8988T (cell line): ENCODE results near the gene ADAMTS5.

Experiments used
- DNase-seq: peaks from one replicate; pipeline ENCODE4 v3.0.0; 2011

ADAMTS5 gene

DNA sequence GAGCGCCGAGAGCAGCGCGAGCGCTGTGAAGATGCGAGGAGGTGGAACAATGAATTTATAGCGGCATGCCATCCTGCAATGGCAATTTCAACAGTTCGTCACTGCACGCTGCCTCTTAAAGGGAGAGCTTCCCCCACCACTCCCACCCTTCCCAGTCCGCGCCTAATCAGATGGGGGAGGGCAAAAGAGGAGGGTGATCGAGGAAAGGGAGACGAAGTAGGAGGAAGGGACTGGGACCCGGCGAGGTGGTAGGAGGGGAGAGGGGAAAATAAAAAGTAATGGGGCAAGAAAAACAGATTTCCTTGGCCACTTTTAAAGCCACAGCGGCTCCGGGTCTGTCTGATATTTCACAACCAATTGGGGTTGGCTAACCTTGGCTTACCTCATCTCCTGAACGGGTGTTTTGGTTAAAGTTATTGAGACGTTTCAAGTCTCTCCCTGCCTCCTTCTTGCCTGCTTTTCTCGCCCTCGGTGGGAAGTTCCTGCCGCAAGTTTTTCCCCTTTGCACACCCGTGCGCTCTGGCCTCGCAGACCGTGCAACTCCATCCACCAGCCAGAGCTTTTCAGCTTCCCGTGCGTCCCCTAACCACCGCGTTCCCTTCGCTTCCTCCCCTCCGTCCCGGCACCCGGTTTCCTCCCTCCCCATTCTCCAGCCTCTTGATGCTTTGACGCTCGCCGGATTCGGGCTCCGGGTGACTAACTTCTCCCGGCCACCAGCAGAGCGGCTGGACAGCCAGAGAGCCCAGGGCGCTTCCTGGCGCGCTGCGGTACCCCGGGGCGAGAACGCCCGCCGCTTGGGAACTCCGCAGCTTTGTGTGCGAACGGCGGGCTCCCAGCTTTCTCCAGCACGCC is at the start of gene ADAMTS5:
Gene ADAMTS5, minus strand, starts transcription at position 27 of the 852 bp plus-strand sequence. CDS start 697 bp downstream, outside the sequence.
- DNase-seq, result peak; percentile 27

DNA sequence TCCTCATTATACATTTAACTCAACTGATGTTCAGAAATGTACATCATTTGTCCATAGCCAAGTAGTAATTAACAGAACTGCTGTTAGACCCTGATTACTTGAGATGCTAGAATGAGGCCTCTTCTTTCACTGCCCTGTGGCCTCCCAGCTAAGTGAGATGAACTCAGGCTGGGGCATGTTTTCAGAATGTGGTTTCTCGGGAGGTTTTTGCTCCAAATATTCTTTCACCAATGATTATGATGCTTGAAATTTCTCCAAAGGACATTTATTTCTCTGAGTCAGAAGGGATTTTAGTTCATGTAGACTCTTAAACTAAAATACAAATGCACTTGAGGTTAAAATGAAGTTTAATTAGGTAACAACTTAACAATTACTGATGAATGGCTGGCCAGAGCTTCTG is 34.6 kb upstream of the ADAMTS5 start:
- no peak for DNase-seq

DNA sequence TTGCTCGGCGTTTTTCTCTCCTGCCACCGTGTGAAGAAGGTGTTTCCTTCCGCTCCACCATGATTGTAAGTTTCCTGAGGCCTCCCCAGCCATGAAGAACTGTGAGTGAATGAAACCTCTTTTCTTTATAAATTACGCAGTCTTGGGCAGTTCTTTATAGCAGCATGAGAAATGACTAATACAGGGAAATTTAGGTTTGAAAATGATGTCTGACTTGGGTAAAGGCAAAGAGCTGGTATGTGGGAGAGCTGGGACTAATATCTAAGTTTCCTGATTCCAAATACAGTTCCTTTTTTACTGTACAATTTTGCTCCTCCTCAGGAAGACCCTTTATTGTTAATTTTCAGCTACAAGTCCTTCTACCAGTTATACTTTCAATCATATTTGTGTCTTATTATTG is 16.7 kb upstream of the ADAMTS5 start:
- DNase-seq, result no peak

DNA sequence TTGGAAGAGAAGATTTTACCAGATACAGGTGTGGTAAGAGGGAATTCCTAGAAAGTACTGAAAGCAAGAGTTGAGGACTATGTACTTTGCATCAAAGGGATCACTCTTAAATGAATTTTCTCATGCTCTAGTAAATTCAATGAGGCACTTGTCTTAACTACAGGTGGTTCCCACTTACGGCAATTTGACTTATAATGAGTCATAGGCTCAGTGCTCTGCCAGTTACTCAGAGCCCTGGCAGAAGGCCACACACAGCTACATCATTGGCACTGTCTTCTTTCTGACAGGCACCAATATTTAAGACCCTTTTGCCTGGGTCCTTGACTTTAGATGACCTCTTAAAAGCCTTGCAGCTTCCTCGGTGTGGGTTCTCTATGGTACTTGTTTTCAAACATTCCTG is 15.9 kb upstream of the ADAMTS5 start:
- DNase-seq, result no peak

DNA sequence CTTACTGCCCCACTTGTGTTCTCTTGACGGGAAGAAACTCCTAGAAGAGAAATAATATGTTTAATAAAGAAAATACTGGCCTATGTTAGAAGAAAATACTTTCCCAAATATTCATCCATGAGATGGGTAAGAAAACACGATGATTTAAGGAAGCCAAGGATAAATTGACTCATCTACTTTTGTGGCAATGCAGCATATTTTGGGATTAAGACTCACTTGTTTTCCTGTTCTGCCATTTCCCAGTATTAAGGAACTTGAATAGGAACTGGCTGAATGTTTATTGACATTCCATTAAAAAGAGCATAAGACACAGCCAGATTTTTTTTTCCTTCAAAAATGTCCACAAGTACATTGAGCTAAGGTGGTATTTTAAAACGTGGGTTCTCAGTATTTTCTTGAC is 10.9 kb upstream of the ADAMTS5 start:
- DNase-seq, result no peak

DNA sequence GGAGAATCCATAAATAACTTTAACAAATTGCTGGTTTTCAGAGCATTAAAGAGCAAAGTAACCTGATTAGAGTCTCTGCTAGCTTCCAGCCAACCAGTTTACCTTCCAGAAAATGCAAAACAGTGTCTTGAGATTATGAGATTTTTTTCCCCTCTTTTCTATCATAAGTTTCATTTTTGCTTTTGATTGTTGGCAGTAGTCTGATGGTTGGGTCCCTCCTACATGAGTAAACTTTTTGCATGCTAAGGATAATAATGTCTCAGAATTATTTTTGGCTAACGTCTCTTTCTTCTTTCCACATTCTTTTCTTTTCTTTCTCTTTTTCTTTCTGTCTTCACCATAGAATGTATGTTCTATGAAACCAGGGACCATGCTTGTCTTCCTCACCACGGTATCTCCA is 6.3 kb upstream of the ADAMTS5 start:
- DNase-seq, result no peak

DNA sequence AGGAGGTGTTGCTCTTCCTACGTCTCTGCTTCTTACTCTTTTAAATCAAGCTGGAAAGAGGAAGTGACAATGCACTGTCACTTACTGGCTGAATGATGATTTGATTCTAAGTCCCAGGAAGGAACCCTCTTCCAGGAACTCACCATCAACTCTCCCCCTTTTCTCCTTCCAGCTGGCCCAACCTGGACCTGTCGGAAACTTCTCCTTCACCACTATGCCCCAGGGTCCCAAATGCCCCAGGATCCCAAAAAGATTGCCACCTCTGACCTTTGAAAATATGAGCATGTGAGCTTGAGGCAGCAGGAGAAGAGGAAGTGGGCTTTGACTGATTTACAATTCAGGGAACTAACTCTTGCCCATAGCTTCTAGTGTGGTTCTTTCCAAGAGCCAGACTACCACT is 5.3 kb upstream of the ADAMTS5 start:
- no peak for DNase-seq

DNA sequence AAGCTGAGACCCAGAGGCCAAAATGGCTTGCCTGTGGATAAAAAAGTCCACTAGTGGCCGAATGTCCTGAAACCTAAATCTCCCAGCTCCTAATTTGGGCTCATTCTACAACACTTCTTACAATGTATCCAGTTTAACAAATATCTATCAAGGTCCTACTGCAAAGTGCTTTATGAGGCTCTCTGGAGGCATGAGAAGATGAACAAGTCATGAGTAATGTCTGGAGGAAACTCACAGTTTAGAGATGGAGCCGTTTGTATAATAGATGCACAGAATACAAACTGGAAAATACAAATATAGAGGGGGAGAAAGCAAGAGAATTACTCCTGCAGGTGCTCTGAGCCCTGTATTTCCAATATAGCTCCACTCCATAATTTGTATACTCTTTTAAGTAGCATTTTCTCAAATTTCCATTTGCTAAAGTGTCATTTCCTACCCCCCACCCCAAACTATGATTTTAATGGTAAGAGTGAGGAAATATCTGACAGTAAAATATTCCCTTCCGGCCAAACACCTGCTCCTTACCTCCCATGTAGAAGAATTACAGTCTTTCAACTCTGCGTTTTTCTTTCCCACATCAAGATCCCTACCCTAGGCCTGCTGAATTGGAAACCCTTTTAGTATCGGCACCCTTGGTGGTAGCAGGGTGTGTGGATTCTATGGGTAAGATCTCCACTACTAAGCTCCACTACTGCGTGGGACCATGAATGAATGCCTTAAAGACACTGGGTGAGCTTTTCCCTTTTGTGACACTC is 3.3 kb upstream of the ADAMTS5 start:
- no peak for DNase-seq

DNA sequence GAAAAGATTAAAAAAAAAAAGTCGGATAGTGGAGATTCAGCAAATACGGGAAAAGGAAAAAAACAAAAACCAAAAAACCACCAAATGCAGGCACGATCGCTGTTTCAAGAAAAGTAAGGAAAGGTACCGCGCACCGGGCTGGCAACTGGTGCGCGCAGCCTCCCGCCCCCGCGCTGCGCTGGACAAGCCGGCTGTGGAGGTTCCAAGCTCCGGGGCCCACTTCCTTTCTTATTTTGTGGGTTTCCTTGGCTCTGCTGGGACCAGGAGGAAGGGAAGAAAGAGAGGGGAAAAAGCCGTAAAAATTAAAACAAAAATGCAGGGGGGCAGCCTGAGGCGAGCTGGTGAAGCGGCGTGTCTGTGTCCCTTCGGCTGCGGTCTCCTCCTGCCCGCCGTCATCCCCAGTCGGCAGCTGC is 233 bp downstream of the ADAMTS5 start:
- DNase-seq, result peak; percentile 14

DNA sequence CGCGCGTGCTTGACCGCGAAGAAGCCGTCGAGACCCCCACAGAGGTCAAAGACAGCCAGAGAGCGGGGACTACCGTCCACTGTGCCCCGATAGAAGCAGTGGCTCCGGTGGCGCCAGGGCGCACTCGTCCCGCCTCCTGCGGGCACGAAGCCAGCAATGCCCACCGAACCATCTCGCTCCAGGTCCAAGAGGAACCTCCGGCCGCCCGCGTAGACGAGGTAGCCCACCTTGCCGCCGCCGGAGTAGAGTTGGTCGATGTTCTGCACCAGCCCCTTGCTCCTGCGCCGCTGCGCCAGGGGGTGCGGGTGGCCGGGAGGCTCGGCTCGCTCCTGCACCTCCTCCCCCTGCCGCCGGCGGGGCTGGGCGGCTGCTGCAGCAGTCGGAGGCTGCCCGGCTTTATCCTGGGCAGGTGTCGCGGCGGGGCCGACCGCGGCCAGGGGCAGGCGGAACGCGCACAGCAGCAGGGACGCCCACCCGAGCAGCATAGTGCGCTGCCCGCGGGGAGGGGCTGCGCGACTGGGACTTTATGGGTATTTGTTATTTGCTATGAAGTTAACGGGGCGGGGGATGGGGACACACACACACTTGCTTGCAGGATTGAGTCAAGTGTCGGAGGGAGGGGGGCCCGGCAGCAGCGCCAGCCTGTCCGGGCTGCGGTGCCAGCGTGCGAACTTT is 844 bp downstream of the ADAMTS5 start:
- no peak for DNase-seq

DNA sequence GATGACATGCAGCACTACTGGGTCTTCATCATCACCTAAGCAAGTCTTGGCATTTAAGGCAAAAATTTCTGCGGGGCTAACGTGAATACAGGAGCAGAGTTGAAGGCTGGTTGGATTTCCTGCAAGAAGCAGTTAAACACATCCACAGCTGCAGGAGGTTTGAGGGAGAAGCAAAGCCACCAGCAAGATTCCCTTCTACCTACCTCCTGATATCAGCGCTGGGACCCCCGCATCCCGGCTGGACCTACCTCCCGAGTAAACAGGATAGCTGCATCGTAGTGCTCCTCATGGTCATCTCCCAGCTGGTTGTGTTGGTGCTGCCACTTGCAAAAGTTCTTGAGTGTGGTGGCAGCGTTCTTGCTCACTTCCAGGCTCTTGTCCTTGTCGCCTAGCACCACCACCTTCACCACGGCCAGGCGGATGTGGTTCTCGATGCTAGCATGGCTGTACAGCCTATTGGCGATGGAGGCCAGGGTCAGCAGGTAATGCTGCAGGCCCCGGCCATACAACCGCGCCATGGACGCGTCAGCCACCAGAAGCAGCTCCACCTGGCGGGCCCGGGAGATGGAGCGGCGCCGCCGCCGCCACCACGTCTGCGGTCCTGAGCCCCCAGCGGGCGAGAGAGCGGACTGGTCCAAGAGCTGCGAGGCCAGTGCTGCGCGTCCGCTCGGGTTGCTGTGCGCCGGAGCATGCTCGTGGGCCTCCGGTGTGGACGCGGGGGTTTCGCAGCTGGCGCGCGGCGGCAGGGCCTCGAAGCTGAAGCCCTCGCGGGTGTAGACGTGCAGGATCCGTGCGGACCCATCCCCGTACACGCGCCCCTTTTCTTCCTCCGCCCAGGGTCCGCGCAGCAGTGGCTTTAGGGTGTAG is 1.6 kb downstream of the ADAMTS5 start:
- DNase-seq, result no peak

DNA sequence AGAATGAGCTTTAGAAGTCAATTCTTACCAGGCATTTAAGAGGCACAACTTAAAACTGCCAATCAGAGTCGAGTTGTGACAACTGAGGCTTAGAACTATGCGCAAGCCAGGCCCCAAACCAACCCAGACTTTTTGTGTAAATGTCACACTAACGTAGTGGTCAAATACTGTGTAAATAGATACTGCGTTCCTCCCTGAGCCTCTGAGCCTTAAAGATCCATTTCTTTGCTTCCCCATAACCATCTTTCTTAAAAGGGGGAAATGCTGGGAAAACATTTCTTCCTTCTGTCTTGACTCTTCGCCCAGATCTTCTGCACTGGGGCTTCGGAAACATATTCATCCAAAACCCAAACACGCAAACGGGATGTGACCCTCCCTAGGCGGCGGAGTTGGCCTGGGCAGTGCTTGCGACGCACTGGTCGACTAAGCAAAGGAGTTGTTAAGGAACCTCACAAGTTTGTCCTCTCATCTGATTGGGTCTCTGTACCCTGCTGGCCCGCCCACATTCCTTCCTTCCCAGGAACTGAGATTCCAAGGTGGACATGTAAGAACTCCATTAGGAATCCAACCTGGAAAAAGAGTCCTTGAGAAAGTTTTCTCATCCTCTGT is 2.6 kb downstream of the ADAMTS5 start:
- peak; percentile 8 for DNase-seq

DNA sequence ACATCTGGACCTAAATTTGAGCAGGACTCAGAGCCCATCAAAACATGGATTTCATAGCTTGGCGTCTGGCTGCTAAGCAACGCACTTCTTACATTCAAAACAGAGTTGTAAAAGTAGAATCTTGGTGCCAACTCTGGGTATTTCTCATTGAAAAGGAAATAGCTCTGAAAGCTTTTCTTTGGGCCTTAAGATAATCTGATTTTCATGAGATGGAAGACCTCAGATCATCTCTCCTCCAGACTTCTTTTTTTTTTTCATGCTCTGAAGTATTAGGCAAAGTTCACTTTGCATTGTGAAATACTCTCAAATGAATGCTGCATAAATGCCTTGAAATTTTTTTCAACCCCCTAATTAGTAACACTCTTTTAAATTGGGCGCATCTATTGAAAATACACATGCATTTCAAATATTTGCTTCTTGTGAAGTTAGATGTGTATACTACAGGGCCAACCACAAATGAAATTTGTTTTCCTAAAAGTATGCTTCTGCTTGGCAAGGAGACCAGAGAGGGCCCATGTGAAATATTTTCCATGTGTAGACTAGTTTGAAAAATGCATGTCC is 4.2 kb downstream of the ADAMTS5 start:
- DNase-seq, result no peak

DNA sequence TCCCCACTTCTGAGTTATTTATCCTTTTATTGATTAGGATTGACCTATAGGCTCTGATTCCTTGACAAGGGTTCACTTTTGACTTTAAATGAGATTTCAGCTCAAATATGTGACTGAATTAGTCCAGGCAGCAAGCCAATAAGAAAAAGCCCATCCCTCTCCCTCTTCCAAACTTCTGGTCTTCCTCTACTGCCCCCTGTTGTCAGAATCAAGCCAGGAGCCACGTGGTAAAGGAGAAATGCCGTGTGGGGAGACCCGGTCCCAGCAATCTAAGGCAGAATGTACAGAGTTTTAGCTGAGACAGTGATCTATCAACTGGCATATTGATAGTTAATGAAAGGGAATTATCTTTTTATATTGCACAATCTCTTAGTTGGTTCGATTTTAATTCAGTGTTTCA is 5.2 kb downstream of the ADAMTS5 start:
- no peak for DNase-seq

DNA sequence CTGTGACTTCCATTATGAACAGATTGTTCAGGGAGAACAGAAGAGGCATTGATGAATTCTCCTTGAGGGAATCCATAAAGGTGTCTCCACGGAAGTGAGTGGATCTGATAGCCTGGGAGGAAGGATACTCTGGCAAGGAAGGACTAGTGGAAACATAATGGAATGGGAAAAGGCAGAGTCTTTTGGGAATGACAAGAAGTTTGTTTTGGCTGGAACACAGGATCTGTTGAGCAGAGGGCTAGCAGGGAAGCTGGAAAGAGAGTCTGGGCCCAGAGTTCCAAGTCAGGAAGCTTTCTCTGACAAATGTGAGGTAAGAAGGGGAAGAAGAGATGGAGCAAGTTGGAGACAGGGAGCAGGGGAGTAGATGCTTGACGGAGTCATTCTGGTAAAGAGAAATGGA is 8.1 kb downstream of the ADAMTS5 start:
- DNase-seq, result no peak

DNA sequence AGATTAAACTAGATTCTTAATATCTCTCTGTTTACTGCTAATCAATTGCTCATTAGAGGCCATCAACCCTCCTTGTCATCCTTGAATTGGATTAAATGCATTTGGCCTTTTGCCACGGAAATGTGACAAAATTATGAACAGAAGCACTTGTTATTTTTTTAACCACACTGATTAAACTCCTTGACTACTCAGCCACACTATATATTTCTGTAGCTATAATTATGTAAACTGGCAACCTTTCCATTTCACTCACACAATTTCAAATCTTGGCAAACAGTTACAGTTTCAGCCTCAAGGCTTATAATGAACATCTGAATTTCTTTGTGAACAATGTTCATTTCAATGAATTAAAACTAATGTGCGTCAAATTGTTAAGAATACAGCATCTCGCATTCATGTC is 10.1 kb downstream of the ADAMTS5 start:
- DNase-seq, result no peak

DNA sequence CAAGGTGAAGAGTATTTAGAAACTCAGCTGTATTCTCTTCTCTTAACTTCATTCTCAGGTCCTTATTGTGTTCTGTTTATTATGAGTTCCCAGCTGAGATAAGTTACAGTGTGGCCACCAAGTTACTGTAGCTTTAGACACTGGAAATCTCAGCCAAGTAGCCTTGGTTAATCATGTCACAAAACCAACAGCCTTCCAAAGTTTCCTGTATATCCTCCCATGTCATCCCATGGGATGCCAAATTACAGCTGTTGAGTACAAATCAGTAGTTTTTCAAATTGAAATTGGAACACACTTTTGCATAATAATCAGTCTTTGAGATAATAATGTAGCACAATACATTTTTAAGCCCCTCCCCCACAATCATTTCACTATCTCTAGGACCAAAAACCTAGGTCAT is 10.7 kb downstream of the ADAMTS5 start:
- DNase-seq, result no peak

DNA sequence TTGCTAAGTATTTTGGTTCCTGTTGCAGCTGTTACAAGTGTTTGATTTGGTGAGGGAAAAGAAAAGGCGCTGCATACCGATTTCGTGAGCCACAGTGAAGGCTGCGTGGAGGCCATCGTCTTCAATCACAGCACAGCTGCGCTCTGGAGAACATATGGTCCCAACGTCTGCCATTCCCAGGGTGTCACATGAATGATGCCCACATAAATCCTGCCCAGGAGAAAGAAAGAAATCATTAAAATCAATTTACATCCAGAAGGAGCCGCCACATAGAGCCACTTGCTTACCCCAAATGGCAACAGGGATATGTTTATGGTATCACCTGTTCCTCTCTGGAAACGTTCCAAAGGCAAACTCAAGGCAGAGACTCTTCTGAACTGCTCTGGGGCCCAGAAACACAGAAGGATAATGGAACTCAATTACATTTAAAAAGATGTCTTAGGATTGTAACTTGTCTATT is 12.2 kb downstream of the ADAMTS5 start:
- DNase-seq, result no peak

DNA sequence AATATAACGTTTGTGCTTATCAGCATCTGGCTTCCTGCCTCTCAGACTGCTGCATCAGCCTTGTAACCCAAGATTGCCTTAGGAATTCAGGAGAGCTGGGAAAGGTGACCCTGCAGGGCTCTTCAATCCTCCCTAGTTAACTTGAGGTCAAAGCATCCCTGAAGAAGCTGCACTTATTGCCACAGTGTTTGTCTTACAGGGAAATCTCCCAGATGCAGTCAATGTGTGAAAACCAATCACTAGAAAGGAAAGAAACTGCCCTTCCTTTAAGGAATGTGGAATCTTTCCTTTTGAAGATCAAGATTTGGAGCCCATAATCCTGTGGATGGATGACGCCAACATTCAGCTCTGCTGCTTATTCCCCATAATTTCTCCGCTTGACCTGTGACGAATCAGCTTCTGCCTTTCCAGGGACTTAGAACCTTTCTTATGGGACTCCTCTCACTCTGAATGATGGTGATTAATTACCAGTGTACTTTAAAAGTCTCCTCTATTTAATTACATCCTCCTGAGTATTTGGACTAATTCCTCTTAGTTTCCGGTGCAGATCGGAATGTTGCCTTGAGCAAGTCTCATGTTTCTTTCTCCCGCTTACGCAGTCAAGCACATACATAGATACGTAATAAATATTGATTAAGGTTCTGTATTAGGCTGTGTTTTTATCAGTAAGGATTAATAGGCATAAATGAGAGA is 14.4 kb downstream of the ADAMTS5 start:
- DNase-seq, result no peak

DNA sequence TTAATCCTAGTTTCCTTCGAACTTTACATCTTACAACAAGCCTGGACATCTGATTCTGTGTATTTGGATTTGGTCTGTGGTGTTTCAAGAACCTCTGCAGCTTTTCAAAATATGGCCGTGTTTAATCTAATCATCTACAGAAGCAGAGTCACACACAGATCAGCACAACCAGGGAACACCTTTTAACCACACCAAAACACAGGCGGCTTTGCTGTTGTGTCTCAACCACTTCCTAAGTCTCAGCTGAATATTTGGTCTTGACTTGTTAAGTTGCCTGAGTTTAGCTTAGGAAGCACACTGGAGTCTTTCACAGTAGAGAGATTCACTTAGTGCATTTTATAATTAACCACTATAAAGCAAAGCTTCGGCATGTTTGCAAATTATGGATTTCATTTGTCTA is 17.1 kb downstream of the ADAMTS5 start:
- no peak for DNase-seq

DNA sequence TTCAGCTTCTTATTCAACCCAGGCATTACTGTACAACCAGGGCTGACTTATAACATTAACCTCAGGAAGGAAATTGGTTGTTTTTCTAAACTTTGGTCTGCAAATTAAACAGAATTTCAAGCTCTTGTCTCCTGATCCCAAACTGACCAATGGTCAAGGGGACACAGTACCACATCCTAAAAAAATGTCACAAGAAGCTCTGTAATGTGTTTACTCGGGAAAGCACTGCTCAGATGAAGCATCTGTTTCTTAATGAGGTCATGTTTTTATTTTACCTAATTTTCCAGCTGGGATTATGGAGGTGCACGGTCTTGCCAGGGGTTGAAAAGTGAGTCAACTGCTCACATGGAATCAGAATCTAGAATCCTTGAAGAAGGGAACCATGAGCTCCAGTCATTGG is 18.7 kb downstream of the ADAMTS5 start:
- DNase-seq, result no peak
